GM23338 (cell line): ENCODE measurements around the gene NELFB. TPM values are rescaled to one million over a fixed set of nuclear protein-coding genes. Genes with fewer than 3 reads are reported as not detected.

ENCODE experiments used
- ATAC-seq: fragments of 200-7000 bp; cut with Tn5 transposase; 3 replicates; pipeline ENCODE4 v1.9.1; 2020
- DNase-seq: peaks from one replicate; pipeline ENCODE4 v3.0.0-alpha.2; 2015; ENCODE audit warnings: low spot score
- H2AFZ ChIP-seq: fragments of 200-600 bp; sonication (generic); 2 replicates; pipeline ENCODE4 v1.8.0; 2016; ENCODE audit warnings: antibody characterized with exemption, mild to moderate bottlenecking, moderate library complexity
- H3F3A ChIP-seq: fragments of 200-600 bp; sonication (generic); replicated peaks from 2 replicates; pipeline ENCODE4 v1.8.0; 2017; ENCODE audit warnings: antibody characterized with exemption, mixed run types, low read depth
- H3K27ac ChIP-seq: fragments of 200-600 bp; sonication (generic); 2 replicates; pipeline ENCODE4 v1.6.1; 2016; ENCODE audit warnings: low read depth
- H3K27me3 ChIP-seq: fragments of 200-600 bp; sonication (generic); 2 replicates; pipeline ENCODE4 v1.8.0; 2016; ENCODE audit warnings: mild to moderate bottlenecking, mixed run types, moderate library complexity; ENCODE audit not compliant: insufficient read depth
- H3K36me3 ChIP-seq: fragments of 200-600 bp; sonication (generic); 2 replicates; pipeline ENCODE4 v1.8.0; 2016; ENCODE audit warnings: mild to moderate bottlenecking; ENCODE audit not compliant: insufficient read depth
- H3K4me1 ChIP-seq: fragments of 200-600 bp; sonication (generic); 2 replicates; pipeline ENCODE4 v1.8.0; 2016; ENCODE audit warnings: mild to moderate bottlenecking, moderate library complexity; ENCODE audit not compliant: insufficient read depth
- H3K4me2 ChIP-seq: fragments of 200-600 bp; sonication (generic); 2 replicates; pipeline ENCODE4 v1.7.1; 2017; ENCODE audit warnings: mixed run types
- H3K4me3 ChIP-seq: fragments of 200-600 bp; sonication (generic); 2 replicates; pipeline ENCODE4 v1.6.1; 2016; ENCODE audit warnings: mixed run types
- H3K79me2 ChIP-seq: fragments of 200-600 bp; sonication (generic); replicated peaks from 2 replicates; pipeline ENCODE4 v1.8.0; 2017; ENCODE audit warnings: mild to moderate bottlenecking; ENCODE audit not compliant: insufficient read depth
- H3K9me2 ChIP-seq: fragments of 200-600 bp; sonication (generic); 2 replicates; pipeline ENCODE4 v1.8.0; 2017; ENCODE audit not compliant: insufficient read depth
- H4K20me1 ChIP-seq: fragments of 200-600 bp; sonication (generic); replicated peaks from 2 replicates; pipeline ENCODE4 v1.8.0; 2017; ENCODE audit warnings: mild to moderate bottlenecking; ENCODE audit not compliant: insufficient read depth
- H3K27ac Mint-ChIP-seq: 2 replicates; pipeline ENCODE4 v1.8.0; 2020; ENCODE audit warnings: inconsistent platforms, mild to moderate bottlenecking, moderate library complexity, mixed read lengths
- H3K27me3 Mint-ChIP-seq: 3 replicates; pipeline ENCODE4 v1.8.0; 2022; ENCODE audit warnings: low read depth, mild to moderate bottlenecking, moderate library complexity, mixed read lengths, inconsistent platforms; ENCODE audit not compliant: insufficient read depth, poor library complexity
- H3K36me3 Mint-ChIP-seq: 3 replicates; pipeline ENCODE4 v1.8.0; 2021; ENCODE audit warnings: low read depth, mild to moderate bottlenecking, inconsistent platforms, moderate library complexity, mixed read lengths
- H3K4me1 Mint-ChIP-seq: 3 replicates; pipeline ENCODE4 v1.8.0; 2020; ENCODE audit warnings: mild to moderate bottlenecking, inconsistent platforms, mixed read lengths
- H3K4me3 Mint-ChIP-seq: 3 replicates; pipeline ENCODE4 v1.8.0; 2021; ENCODE audit warnings: moderate library complexity, mild to moderate bottlenecking, inconsistent platforms, mixed read lengths
- H3K9me3 Mint-ChIP-seq: 3 replicates; pipeline ENCODE4 v1.8.0; 2020; ENCODE audit warnings: moderate library complexity, mild to moderate bottlenecking, inconsistent platforms, mixed read lengths
- CREB1 ChIP-seq: fragments of 250-450 bp; sonication (Bioruptor Pico); IDR thresholded peaks from 2 replicates; pipeline ENCODE4 v1.5.0; 2020; ENCODE audit warnings: low read depth, mild to moderate bottlenecking, moderate library complexity
- CTCF ChIP-seq, 2 experiments: fragments of 200-600 bp in 1 of 2; sonication (generic) in 1 of 2; conservative IDR thresholded peaks; 2 replicates each; pipeline versions ENCODE4 v1.5.1 to v1.6.1; 2016 to 2017; ENCODE audit warnings: antibody characterized with exemption in 2 of 2, low read depth in 2 of 2, mild to moderate bottlenecking in 2 of 2, moderate library complexity in 1 of 2
- EZH2 ChIP-seq: fragments of 200-600 bp; sonication (generic); IDR thresholded peaks from one replicate; pipeline ENCODE4 v1.8.0; 2017; ENCODE audit warnings: antibody characterized with exemption, mild to moderate bottlenecking, low read depth; ENCODE audit not compliant: unreplicated experiment
- NANOG ChIP-seq: IDR thresholded peaks from 2 replicates; pipeline ENCODE4 v1.6.1; 2016; ENCODE audit warnings: antibody characterized with exemption, borderline replicate concordance
- polyA plus RNA-seq: library from polyadenylated mRNA; unstranded; fragments of >200 nt; fragmentation: Nextera tagmentation; extraction: Ambion mirVana; gene quantifications from 2 replicates; pipeline ENCODE4 v1.2.1, GENCODE V29; 2016
- total RNA-seq: library from RNA; depleted of rRNA; stranded (reverse); fragments of >200 nt; shearing (Covaris generic); gene quantifications from 2 replicates; pipeline ENCODE4 v1.2.3, GENCODE V29; 2014
- TF ChIP-seq, protein P1 (sequence below): fragments of 250-450 bp; sonication (Bioruptor Pico); IDR thresholded peaks from 2 replicates; pipeline ENCODE4 v1.5.0; 2020; ENCODE audit warnings: mild to moderate bottlenecking, moderate library complexity

Gene NELFB
- total and polyA plus RNA-seq, 2 experiments from 2014 or later: 30.0 to 97.3 TPM

- TF ChIP-seq CTCF (conservative IDR thresholded peaks at IDR 0.05; ENCODE audit: low read depth in 2 of 2) (no peak), CREB1 (CRISPR knock-in tag) (no peak)
- TF ChIP-seq, protein P1, sequence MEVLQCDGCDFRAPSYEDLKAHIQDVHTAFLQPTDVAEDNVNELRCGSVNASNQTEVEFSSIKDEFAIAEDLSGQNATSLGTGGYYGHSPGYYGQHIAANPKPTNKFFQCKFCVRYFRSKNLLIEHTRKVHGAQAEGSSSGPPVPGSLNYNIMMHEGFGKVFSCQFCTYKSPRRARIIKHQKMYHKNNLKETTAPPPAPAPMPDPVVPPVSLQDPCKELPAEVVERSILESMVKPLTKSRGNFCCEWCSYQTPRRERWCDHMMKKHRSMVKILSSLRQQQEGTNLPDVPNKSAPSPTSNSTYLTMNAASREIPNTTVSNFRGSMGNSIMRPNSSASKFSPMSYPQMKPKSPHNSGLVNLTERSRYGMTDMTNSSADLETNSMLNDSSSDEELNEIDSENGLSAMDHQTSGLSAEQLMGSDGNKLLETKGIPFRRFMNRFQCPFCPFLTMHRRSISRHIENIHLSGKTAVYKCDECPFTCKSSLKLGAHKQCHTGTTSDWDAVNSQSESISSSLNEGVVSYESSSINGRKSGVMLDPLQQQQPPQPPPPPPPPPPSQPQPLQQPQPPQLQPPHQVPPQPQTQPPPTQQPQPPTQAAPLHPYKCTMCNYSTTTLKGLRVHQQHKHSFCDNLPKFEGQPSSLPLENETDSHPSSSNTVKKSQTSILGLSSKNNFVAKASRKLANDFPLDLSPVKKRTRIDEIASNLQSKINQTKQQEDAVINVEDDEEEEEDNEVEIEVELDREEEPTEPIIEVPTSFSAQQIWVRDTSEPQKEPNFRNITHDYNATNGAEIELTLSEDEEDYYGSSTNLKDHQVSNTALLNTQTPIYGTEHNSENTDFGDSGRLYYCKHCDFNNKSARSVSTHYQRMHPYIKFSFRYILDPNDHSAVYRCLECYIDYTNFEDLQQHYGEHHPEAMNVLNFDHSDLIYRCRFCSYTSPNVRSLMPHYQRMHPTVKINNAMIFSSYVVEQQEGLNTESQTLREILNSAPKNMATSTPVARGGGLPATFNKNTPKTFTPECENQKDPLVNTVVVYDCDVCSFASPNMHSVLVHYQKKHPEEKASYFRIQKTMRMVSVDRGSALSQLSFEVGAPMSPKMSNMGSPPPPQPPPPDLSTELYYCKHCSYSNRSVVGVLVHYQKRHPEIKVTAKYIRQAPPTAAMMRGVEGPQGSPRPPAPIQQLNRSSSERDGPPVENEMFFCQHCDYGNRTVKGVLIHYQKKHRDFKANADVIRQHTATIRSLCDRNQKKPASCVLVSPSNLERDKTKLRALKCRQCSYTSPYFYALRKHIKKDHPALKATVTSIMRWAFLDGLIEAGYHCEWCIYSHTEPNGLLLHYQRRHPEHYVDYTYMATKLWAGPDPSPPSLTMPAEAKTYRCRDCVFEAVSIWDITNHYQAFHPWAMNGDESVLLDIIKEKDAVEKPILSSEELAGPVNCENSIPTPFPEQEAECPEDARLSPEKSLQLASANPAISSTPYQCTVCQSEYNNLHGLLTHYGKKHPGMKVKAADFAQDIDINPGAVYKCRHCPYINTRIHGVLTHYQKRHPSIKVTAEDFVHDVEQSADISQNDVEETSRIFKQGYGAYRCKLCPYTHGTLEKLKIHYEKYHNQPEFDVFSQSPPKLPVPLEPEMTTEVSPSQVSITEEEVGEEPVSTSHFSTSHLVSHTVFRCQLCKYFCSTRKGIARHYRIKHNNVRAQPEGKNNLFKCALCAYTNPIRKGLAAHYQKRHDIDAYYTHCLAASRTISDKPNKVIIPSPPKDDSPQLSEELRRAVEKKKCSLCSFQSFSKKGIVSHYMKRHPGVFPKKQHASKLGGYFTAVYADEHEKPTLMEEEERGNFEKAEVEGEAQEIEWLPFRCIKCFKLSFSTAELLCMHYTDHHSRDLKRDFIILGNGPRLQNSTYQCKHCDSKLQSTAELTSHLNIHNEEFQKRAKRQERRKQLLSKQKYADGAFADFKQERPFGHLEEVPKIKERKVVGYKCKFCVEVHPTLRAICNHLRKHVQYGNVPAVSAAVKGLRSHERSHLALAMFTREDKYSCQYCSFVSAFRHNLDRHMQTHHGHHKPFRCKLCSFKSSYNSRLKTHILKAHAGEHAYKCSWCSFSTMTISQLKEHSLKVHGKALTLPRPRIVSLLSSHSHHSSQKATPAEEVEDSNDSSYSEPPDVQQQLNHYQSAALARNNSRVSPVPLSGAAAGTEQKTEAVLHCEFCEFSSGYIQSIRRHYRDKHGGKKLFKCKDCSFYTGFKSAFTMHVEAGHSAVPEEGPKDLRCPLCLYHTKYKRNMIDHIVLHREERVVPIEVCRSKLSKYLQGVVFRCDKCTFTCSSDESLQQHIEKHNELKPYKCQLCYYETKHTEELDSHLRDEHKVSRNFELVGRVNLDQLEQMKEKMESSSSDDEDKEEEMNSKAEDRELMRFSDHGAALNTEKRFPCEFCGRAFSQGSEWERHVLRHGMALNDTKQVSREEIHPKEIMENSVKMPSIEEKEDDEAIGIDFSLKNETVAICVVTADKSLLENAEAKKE (CRISPR knock-in tag): no peak
Observed at GRCh38 chr9:137218212-137218753, 36.8 kb upstream of the NELFB start (continued).

- ATAC-seq (no peak), DNase-seq (no peak)
- H3K4me1 ChIP-seq: peaks cover 3% of the 10 kb centered on the region; the same call in 1 of the 2 replicates
- H3K79me2 ChIP-seq: no peaks in the 10 kb centered on the region
- no peak overlapping the region for H3K4me2 ChIP-seq
- H3K36me3 ChIP-seq: no peaks in the 10 kb centered on the region
- H3K9me2 ChIP-seq: no peaks in the 10 kb centered on the region
- H3K4me3 ChIP-seq: no peak overlapping the region
- peaks cover 7% of the 10 kb centered on the region; the same call in 2 of the 3 replicates for H3K4me1 Mint-ChIP-seq
- H3K27ac ChIP-seq: no peak overlapping the region
- no peak overlapping the region for H2AFZ ChIP-seq
- H3K4me3 Mint-ChIP-seq: no peak overlapping the region
- no peaks in the 10 kb centered on the region; the same call in 2 of the 3 replicates for H3K36me3 Mint-ChIP-seq
- no peaks in the 10 kb centered on the region for H3K9me3 Mint-ChIP-seq
- H3K27ac Mint-ChIP-seq: no peak overlapping the region; the same call in 1 of the 2 replicates
- H4K20me1 ChIP-seq: no peaks in the 10 kb centered on the region; the same call in 1 of the 2 replicates
- peaks cover 9% of the 10 kb centered on the region; the same call in 1 of the 2 replicates for H3K27me3 ChIP-seq
- no peaks in the 10 kb centered on the region for H3K27me3 Mint-ChIP-seq
- 0 out of 2 replicates have a peak, but pooled peaks cover 4% of the 10 kb centered on the region for H3F3A ChIP-seq
- no peak for TF ChIP-seq NANOG
- TF ChIP-seq, protein P1 (CRISPR knock-in tag): no peak
- no peak for TF ChIP-seq EZH2
Observed at GRCh38 chr9:137218754-137219271, 36.3 kb upstream of the NELFB start.
